HepG2 (cell line): ENCODE results near the gene RERE. TPM values are rescaled to one million over a fixed set of nuclear protein-coding genes. Genes with fewer than 3 reads are reported as not detected.

ENCODE experiments used
- ATAC-seq: fragments of 200-7000 bp; cut with Tn5 transposase; 3 replicates; pipeline ENCODE4 v1.9.1; 2020; ENCODE audit warnings: mild to moderate bottlenecking, moderate library complexity
- BruUV-seq: library from RNA; stranded (reverse); fragments of 400-500 nt; replicated peaks from 2 replicates; lab custom pipeline; 2021; lab: Mats Ljungman, UMichigan
- CTCF ChIA-PET: fragments of 300-600 bp; formaldehyde crosslinking; extraction: SDS; loops from one replicate; lab custom pipeline; 2021; ENCODE audit warnings: low total read pairs, inconsistent platforms, low intra/inter-chr PET ratio; lab: Yijun Ruan, JAX
- POLR2A ChIA-PET: fragments of 350-600 bp; sonication (Branson Sonifier 250); formaldehyde crosslinking; loops from one replicate; lab custom pipeline; 2020; ENCODE audit warnings: antibody characterized with exemption, inconsistent platforms; lab: Yijun Ruan, JAX
- DNase-seq: peaks from one replicate; pipeline ENCODE4 v3.0.0-alpha.2; 2015; ENCODE audit warnings: low spot score
- FAIRE-seq: peaks from 3 replicates; lab custom pipeline; 2011; peaks lifted over from hg19 to GRCh38; lab: Jason Lieb, UNC
- H2AFZ ChIP-seq: one replicate; pipeline ENCODE4 v1.6.1; 2011; ENCODE audit warnings: low read length, inconsistent platforms
- H3K27ac ChIP-seq: fragments of 300-600 bp; 3 replicates; pipeline ENCODE4 v1.8.0; 2011; ENCODE audit warnings: mixed run types, mild to moderate bottlenecking, mixed read lengths, low read length, inconsistent platforms; ENCODE audit not compliant: insufficient read depth; ENCODE audit errors: extremely low read length
- H3K27me3 ChIP-seq, 2 experiments: fragments of 200-600 bp in 1 of 2; 2 replicates in 1 of 2; 3 replicates in 1 of 2; pipeline versions ENCODE4 v1.6.0 to v1.8.0; 2011; ENCODE audit warnings: low read length in 2 of 2, mild to moderate bottlenecking in 2 of 2, moderate library complexity in 2 of 2, inconsistent platforms in 1 of 2; ENCODE audit not compliant: insufficient read depth in 2 of 2, control insufficient read depth in 1 of 2
- H3K36me3 ChIP-seq, 2 experiments: fragments of 200-600 bp in 1 of 2; replicated peaks in 1 of 2; 2 replicates in 1 of 2; 3 replicates in 1 of 2; pipeline versions ENCODE4 v1.5.1 to v1.8.0; 2011; ENCODE audit warnings: low read length in 2 of 2, inconsistent platforms in 1 of 2; ENCODE audit not compliant: insufficient read depth in 2 of 2, control insufficient read depth in 1 of 2
- H3K4me1 ChIP-seq: 2 replicates; pipeline ENCODE4 v1.5.1; 2012; ENCODE audit warnings: low read length, inconsistent platforms; ENCODE audit not compliant: insufficient read depth
- H3K4me2 ChIP-seq: 2 replicates; pipeline ENCODE4 v1.6.0; 2011; ENCODE audit warnings: low read depth, low read length, inconsistent platforms
- H3K4me3 ChIP-seq, 3 experiments: fragments of 200-600 bp in 1 of 3; sonication (generic), shearing (Covaris generic) in 1 of 3; replicated peaks in 1 of 3; 2 replicates each; pipeline ENCODE4 v1.5.1; 2011 to 2016; ENCODE audit warnings: low read length in 3 of 3, inconsistent platforms in 2 of 3, low read depth in 2 of 3, mild to moderate bottlenecking in 2 of 3, control low read depth in 1 of 3, mixed read lengths in 1 of 3; ENCODE audit not compliant: insufficient read depth in 1 of 3
- H3K79me2 ChIP-seq: one replicate; pipeline ENCODE4 v1.6.1; 2011; ENCODE audit warnings: low read length, inconsistent platforms; ENCODE audit not compliant: insufficient read depth
- H3K9ac ChIP-seq: 2 replicates; pipeline ENCODE4 v1.6.0; 2011; ENCODE audit warnings: mild to moderate bottlenecking, low read depth, low read length, inconsistent platforms; ENCODE audit not compliant: insufficient read depth
- H3K9me3 ChIP-seq: 2 replicates; pipeline ENCODE4 v1.5.1; 2012; ENCODE audit warnings: mild to moderate bottlenecking, low read length
- H4K20me1 ChIP-seq: 2 replicates; pipeline ENCODE4 v1.6.0; 2011; ENCODE audit warnings: inconsistent platforms, mild to moderate bottlenecking, low read length, moderate library complexity; ENCODE audit not compliant: insufficient read depth
- CEBPB ChIP-seq: IDR thresholded peaks from 2 replicates; pipeline ENCODE4 v1.6.1; 2011; ENCODE audit warnings: low read depth, low read length, improper control_type of control experiment, borderline replicate concordance
- DNMT1 ChIP-seq: sonication (generic); formaldehyde crosslinking; IDR thresholded peaks from 2 replicates; pipeline ENCODE4 v1.5.1; 2020; ENCODE audit warnings: mild to moderate bottlenecking, missing genetic modification reagents
- ZMYM3 ChIP-seq: sonication (generic); formaldehyde crosslinking; IDR thresholded peaks from 2 replicates; pipeline ENCODE4 v1.5.1; 2020; ENCODE audit warnings: mild to moderate bottlenecking, missing genetic modification reagents
- ZNF629 ChIP-seq: sonication (generic); formaldehyde crosslinking; conservative IDR thresholded peaks from 2 replicates; pipeline ENCODE4 v1.5.0; 2020; ENCODE audit warnings: missing genetic modification reagents
- WGBS: methylation state at CpG from one replicate; pipeline ENCODE4 v1.1.6; 2017; ENCODE audit warnings: low lambda C conversion rate; 5-methylcytosine and 5-hydroxymethylcytosine counted together
- in situ Hi-C: cut with HindIII; loops from 2 replicates; pipeline ENCODE4 v1.10.0; 2017; ENCODE audit warnings: low pct_unique_long_range_greater_than_20kb; ENCODE audit not compliant: extremely low pct_ligation_motif_present
- intact Hi-C: fragments of 100-400 bp; cut with micrococcal nuclease; formaldehyde crosslinking; loops from one replicate; pipeline ENCODE4 v1.10.0; 2022; ENCODE audit not compliant: unreplicated experiment
- polyA plus RNA-seq, 8 experiments: library from polyadenylated mRNA; depleted of rRNA in 3 of 8; stranded (reverse) in 7 of 8; unstranded in 1 of 8; fragments of >200 nt; fragmentation: Illumina TruSeq in 4 of 8; extraction: Trizol in 4 of 8; gene quantifications; 2 replicates each; pipeline versions ENCODE4 v1.2.1 to v1.2.3, GENCODE V29; 2011 to 2016; ENCODE audit warnings: low read depth in 4 of 8, missing spikeins in 1 of 8, mixed read lengths in 1 of 8; ENCODE audit not compliant: insufficient read depth in 1 of 8
- total RNA-seq, 5 experiments: library from RNA; depleted of rRNA; stranded (reverse); fragments of >200 nt; fragmentation: Illumina TruSeq; extraction: Trizol; gene quantifications; 2 replicates each; pipeline ENCODE4 v1.2.3, GENCODE V29; 2016; ENCODE audit warnings: low read depth in 1 of 5
- TF ChIP-seq, protein P1 (sequence below): sonication (generic); formaldehyde crosslinking; IDR thresholded peaks from 2 replicates; pipeline ENCODE4 v1.5.1; 2020; ENCODE audit warnings: mild to moderate bottlenecking, missing genetic modification reagents, borderline replicate concordance

The RERE gene
- total and polyA plus RNA-seq, 2 of the 13 experiments (the other 11 are each of a cell fraction or from before 2014, with no cell fraction given), result 18.3 to 21.9 TPM

DNA sequence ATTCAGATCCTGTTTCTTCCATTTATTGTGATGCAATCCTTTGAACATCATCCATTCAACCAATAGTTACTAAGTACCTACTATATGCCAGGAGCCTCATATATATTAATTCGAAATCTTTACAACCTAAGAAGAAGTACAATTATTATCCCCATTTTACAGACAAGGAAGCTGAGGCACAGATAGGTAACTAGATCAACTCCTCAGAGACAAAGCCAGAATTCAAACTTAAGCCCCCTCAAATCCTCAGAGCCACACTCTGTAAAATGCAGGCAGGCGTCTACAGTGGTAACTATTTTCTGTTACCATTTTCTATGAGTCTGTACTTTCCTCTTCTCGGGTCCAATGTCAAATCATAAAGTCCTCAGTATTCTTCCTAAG is 391.7 kb downstream of the RERE start:
- Histone ChIP-seq H3K9me3 (no peaks in the 10 kb centered on the region), H3K79me2 (peaks cover 35% of the 10 kb centered on the region), H3K36me3 (peaks cover 8 to 9% of the 10 kb centered on the region in 2 experiments; a peak in 4 of 5 replicates), H3K27me3 (no peaks in the 10 kb centered on the region), H4K20me1 (peaks cover 30% of the 10 kb centered on the region), H3K4me1 (peaks cover 39% of the 10 kb centered on the region), H3K4me2 (no peak overlapping the region), H3K9ac (no peak overlapping the region), H3K27ac (no peak overlapping the region), H2AFZ (no peak overlapping the region), H3K4me3 (no peak overlapping the region)
- in situ Hi-C loops (no loop called here), intact Hi-C loops (no loop called here)
- BruUV-seq, result no TSS peak
- ChIA-PET CTCF (no interaction called here), POLR2A (no interaction called here)
- no peak for ATAC-seq
- WGBS, result 96% methylated on average over 3 of the region's 3 CpGs
- no peak for DNase-seq
- FAIRE-seq, result no peak
- TF ChIP-seq ZMYM3 (CRISPR knock-in tag), result 0 out of 2 replicates have a peak, but pooled peaks have one; percentile 19
- TF ChIP-seq, protein P1, sequence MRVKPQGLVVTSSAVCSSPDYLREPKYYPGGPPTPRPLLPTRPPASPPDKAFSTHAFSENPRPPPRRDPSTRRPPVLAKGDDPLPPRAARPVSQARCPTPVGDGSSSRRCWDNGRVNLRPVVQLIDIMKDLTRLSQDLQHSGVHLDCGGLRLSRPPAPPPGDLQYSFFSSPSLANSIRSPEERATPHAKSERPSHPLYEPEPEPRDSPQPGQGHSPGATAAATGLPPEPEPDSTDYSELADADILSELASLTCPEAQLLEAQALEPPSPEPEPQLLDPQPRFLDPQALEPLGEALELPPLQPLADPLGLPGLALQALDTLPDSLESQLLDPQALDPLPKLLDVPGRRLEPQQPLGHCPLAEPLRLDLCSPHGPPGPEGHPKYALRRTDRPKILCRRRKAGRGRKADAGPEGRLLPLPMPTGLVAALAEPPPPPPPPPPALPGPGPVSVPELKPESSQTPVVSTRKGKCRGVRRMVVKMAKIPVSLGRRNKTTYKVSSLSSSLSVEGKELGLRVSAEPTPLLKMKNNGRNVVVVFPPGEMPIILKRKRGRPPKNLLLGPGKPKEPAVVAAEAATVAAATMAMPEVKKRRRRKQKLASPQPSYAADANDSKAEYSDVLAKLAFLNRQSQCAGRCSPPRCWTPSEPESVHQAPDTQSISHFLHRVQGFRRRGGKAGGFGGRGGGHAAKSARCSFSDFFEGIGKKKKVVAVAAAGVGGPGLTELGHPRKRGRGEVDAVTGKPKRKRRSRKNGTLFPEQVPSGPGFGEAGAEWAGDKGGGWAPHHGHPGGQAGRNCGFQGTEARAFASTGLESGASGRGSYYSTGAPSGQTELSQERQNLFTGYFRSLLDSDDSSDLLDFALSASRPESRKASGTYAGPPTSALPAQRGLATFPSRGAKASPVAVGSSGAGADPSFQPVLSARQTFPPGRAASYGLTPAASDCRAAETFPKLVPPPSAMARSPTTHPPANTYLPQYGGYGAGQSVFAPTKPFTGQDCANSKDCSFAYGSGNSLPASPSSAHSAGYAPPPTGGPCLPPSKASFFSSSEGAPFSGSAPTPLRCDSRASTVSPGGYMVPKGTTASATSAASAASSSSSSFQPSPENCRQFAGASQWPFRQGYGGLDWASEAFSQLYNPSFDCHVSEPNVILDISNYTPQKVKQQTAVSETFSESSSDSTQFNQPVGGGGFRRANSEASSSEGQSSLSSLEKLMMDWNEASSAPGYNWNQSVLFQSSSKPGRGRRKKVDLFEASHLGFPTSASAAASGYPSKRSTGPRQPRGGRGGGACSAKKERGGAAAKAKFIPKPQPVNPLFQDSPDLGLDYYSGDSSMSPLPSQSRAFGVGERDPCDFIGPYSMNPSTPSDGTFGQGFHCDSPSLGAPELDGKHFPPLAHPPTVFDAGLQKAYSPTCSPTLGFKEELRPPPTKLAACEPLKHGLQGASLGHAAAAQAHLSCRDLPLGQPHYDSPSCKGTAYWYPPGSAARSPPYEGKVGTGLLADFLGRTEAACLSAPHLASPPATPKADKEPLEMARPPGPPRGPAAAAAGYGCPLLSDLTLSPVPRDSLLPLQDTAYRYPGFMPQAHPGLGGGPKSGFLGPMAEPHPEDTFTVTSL (CRISPR knock-in tag), result no peak
- peak; percentile 80 for TF ChIP-seq ZNF629 (CRISPR knock-in tag)
- TF ChIP-seq DNMT1 (CRISPR knock-in tag), result no peak
- peak; percentile 39; the same call in 1 of the 2 replicates for TF ChIP-seq CEBPB
